ENCODE results near the gene IRF5.

Gene IRF5

DNA sequence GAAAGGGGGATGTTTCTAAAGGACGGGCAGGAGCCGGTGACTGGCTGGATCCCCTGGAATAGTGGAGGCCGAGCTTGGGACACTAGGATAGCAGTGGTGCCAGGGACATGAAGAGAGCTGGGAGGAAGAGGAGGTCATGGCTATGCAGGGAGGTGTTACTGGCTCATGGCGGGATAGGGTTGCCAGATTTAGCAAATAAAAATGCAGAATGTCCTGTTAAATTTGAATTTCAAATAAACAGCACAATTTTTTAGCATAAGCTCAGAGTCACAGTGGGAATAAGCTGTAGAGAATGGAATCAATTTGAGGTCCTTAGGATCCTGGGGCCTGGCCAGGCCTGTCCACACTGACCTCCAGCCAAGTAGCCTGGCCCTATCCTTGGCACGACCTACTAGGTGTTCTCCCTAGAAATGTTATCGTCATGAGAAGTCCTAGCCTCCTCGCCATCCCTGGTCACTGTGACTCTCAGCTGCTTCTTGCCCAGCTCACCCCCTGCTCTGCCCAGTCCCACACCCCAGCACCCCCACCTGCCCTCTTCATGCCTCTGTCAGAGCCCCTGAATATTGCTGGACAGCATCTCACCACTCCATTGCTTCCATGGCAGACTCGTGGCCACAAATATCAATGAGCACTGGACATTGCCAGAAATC is 19.6 kb upstream of the IRF5 start:
- H3K4me2 ChIP-seq (ENCODE audit: low read length) = no peak overlapping the region
- peaks cover 10% of the 10 kb centered on the region for H3K4me1 ChIP-seq (ENCODE audit: control insufficient read depth, low read length)
- H3K36me3 ChIP-seq (ENCODE audit: control insufficient read depth, low read length) = no peaks in the 10 kb centered on the region
- H3K4me3 ChIP-seq (ENCODE audit: low read length) = no peak overlapping the region
- H4K20me1 ChIP-seq (ENCODE audit: control insufficient read depth, insufficient read depth, low read depth, low read length) = no peaks in the 10 kb centered on the region
- no peaks in the 10 kb centered on the region for H3K9me2 ChIP-seq (replicated peaks; ENCODE audit: control insufficient read depth, low read length)
- peaks cover 55% of the 10 kb centered on the region for H3K27me3 ChIP-seq (ENCODE audit: control insufficient read depth, low read length)
- H3F3A ChIP-seq (ENCODE audit: control insufficient read depth, insufficient read depth) = no peaks in the 10 kb centered on the region
- H3K79me2 ChIP-seq (ENCODE audit: control insufficient read depth, low read length) = no peaks in the 10 kb centered on the region
- no peaks in the 10 kb centered on the region for H3K9me3 ChIP-seq (ENCODE audit: control insufficient read depth, insufficient read depth, low read length)
- no peak overlapping the region for H3K27ac ChIP-seq (ENCODE audit: low read depth, low read length)
- no peak for TF ChIP-seq EZH2phosphoT487 (IDR thresholded peaks at IDR 0.05; ENCODE audit: borderline replicate concordance, low read length)
- TF ChIP-seq, protein P1, sequence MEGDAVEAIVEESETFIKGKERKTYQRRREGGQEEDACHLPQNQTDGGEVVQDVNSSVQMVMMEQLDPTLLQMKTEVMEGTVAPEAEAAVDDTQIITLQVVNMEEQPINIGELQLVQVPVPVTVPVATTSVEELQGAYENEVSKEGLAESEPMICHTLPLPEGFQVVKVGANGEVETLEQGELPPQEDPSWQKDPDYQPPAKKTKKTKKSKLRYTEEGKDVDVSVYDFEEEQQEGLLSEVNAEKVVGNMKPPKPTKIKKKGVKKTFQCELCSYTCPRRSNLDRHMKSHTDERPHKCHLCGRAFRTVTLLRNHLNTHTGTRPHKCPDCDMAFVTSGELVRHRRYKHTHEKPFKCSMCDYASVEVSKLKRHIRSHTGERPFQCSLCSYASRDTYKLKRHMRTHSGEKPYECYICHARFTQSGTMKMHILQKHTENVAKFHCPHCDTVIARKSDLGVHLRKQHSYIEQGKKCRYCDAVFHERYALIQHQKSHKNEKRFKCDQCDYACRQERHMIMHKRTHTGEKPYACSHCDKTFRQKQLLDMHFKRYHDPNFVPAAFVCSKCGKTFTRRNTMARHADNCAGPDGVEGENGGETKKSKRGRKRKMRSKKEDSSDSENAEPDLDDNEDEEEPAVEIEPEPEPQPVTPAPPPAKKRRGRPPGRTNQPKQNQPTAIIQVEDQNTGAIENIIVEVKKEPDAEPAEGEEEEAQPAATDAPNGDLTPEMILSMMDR (IDR thresholded peaks at IDR 0.05; ENCODE audit: low read depth, low read length, poor library complexity, severe bottlenecking) = no peak

DNA sequence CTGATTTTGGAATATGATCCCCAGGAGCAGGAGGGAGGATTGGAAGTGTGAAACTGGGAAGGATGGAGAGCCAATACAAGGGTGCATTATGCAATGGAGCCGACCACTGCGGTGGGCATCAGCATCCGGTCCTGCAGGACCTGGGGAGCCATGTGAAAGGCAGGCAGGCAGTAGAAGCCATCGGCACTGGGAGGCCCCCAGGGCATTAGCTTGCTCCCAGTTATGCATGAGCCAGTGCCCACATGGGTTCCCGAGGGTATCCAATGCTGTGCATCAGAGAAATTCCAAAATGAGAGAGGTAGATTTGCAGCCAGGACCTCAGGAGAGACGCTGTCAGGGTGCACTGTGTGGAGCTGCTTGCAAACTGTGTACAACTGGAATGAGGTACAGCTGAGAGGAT is 18.5 kb upstream of the IRF5 start:
- no peak overlapping the region for H3K4me3 ChIP-seq (ENCODE audit: low read length)
- H3K9me2 ChIP-seq (replicated peaks; ENCODE audit: control insufficient read depth, low read length) = no peaks in the 10 kb centered on the region
- H3K27ac ChIP-seq (ENCODE audit: low read depth, low read length) = no peak overlapping the region
- peaks cover 10% of the 10 kb centered on the region for H3K4me1 ChIP-seq (ENCODE audit: control insufficient read depth, low read length)
- H3K4me2 ChIP-seq (ENCODE audit: low read length) = no peak overlapping the region
- TF ChIP-seq, protein P1 (IDR thresholded peaks at IDR 0.05; ENCODE audit: low read depth, low read length, poor library complexity, severe bottlenecking) = no peak
- no peak for TF ChIP-seq EZH2phosphoT487 (IDR thresholded peaks at IDR 0.05; ENCODE audit: borderline replicate concordance, low read length)
- no peaks in the 10 kb centered on the region for H3K36me3 ChIP-seq (ENCODE audit: control insufficient read depth, low read length)
- H3K79me2 ChIP-seq (ENCODE audit: control insufficient read depth, low read length) = no peaks in the 10 kb centered on the region
- peaks cover 55% of the 10 kb centered on the region for H3K27me3 ChIP-seq (ENCODE audit: control insufficient read depth, low read length)
- H3F3A ChIP-seq (ENCODE audit: control insufficient read depth, insufficient read depth) = no peaks in the 10 kb centered on the region
- H4K20me1 ChIP-seq (ENCODE audit: control insufficient read depth, insufficient read depth, low read depth, low read length) = no peaks in the 10 kb centered on the region
- H3K9me3 ChIP-seq (ENCODE audit: control insufficient read depth, insufficient read depth, low read length) = no peaks in the 10 kb centered on the region

DNA sequence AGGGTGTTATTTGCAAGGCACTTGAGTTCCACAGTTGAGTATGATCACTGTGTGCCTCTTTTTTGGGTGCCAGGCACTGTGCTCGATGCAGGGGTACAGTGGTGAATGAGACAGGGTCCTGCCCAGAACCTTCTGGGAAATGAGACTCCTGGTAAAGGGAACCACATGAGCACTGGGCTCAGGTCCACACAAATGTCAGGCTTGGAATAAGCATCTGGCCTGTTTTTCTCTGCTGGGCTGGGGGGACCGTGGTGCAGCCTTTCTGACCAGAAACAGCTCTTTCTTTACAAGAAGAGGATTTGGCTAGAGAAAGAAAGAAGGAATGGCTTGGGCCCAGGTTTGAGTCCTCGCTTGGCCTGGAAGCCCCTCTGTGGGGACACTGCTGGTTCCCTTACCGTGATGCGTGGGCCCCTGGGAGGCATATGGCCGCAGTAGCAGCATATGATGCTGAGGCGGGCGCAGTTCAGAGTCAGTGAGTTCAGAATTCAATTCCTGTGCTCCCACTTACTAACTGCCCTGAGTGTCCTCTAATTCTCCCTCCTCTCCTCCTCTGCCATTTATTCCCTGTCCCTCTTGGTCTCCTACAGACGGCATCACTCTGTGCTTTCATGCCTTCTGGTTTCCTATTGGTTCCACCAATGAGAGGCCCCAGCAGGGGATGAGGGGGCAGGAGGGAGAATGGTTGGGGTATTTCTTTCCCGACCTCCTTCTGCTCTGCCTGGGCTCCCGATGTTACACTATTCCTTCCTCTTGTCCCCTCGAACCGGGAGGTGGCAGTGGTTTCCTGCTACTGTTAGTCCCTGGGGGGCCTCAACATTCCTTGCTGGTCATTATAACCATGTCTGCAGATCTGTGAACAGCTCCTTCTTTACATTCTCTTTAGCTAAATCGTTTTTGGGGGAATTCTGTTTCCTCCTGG is 17.6 kb upstream of the IRF5 start:
- Histone ChIP-seq H3K79me2 (ENCODE audit: control insufficient read depth, low read length) (no peaks in the 10 kb centered on the region), H4K20me1 (ENCODE audit: control insufficient read depth, insufficient read depth, low read depth, low read length) (no peaks in the 10 kb centered on the region), H3F3A (ENCODE audit: control insufficient read depth, insufficient read depth) (0 out of 2 replicates have a peak, but pooled peaks cover 2% of the 10 kb centered on the region), H3K4me3 (ENCODE audit: low read length) (no peak overlapping the region), H3K9me2 (replicated peaks; ENCODE audit: control insufficient read depth, low read length) (no peaks in the 10 kb centered on the region), H3K27ac (ENCODE audit: low read depth, low read length) (no peak overlapping the region), H3K36me3 (ENCODE audit: control insufficient read depth, low read length) (no peaks in the 10 kb centered on the region), H3K9me3 (ENCODE audit: control insufficient read depth, insufficient read depth, low read length) (no peaks in the 10 kb centered on the region), H3K4me2 (ENCODE audit: low read length) (no peak overlapping the region), H3K27me3 (ENCODE audit: control insufficient read depth, low read length) (peaks cover 57% of the 10 kb centered on the region), H3K4me1 (ENCODE audit: control insufficient read depth, low read length) (peaks cover 10% of the 10 kb centered on the region)
- no peak for TF ChIP-seq EZH2phosphoT487 (IDR thresholded peaks at IDR 0.05; ENCODE audit: borderline replicate concordance, low read length)
- TF ChIP-seq, protein P1 (IDR thresholded peaks at IDR 0.05; ENCODE audit: low read depth, low read length, poor library complexity, severe bottlenecking) = peak; percentile 24
